ENCODE measurements around the gene SLPI. TPM values are rescaled to one million over a fixed set of nuclear protein-coding genes. Genes with fewer than 3 reads are reported as not detected.

The SLPI gene
- total and polyA plus RNA-seq, 8 donors: 9.7 to 420 (median 138) TPM

- Histone ChIP-seq H3K9me3 (no peaks in the 10 kb centered on the region), H3K4me1 (peaks cover 0 to 3% (median 0%) of the 10 kb centered on the region in 4 donors), H3K27ac (no peak overlapping the region), H3K27me3 (peaks cover 0 to 6% (median 0%) of the 10 kb centered on the region in 3 donors), H3K4me3 (no peak overlapping the region), H3K36me3 (no peaks in the 10 kb centered on the region)
- intact Hi-C loops (cut with DNase I; ENCODE audit: low total_unique reads): no loop called here
- whole genome bisulfite sequencing, 5 donors: 64 to 76% (median 71%) methylated on average over 4 of the region's 4 CpGs
- TF ChIP-seq POLR2A (IDR thresholded peaks at IDR 0.05) (no peak), CTCF (IDR thresholded peaks at IDR 0.05) (no peak), POLR2AphosphoS5 (IDR thresholded peaks at IDR 0.05) (no peak), EP300 (IDR thresholded peaks at IDR 0.05) (no peak)
- no peak for DNase-seq
These were observed 36.2 kb downstream of the SLPI start for GRCh38 chr20:45218124-45218523.

GRCh38 chr20:45212836-45213235 lies 41.5 kb downstream of the SLPI start:
- H3K27me3 ChIP-seq: no peaks in the 10 kb centered on the region
- DNase-seq: no peak
- 78 to 94% (median 81%) methylated on average over 3 of the region's 3 CpGs for WGBS, 5 donors
- H3K36me3 ChIP-seq: no peaks in the 10 kb centered on the region
- intact Hi-C loops (cut with DNase I; ENCODE audit: low total_unique reads): no loop called here
- H3K4me3 ChIP-seq: no peak overlapping the region
- H3K27ac ChIP-seq: no peak overlapping the region
- TF ChIP-seq POLR2A (IDR thresholded peaks at IDR 0.05) (no peak), POLR2AphosphoS5 (IDR thresholded peaks at IDR 0.05) (no peak), CTCF (IDR thresholded peaks at IDR 0.05) (no peak), EP300 (IDR thresholded peaks at IDR 0.05) (no peak)
- no peaks in the 10 kb centered on the region for H3K4me1 ChIP-seq
- H3K9me3 ChIP-seq: no peaks in the 10 kb centered on the region

GRCh38 chr20:45211569-45212474 lies 42.5 kb downstream of the SLPI start:
- Histone ChIP-seq H3K4me3 (no peak overlapping the region), H3K27ac (no peak overlapping the region), H3K27me3 (peaks cover 0 to 9% (median 0%) of the 10 kb centered on the region in 3 donors), H3K4me1 (no peaks in the 10 kb centered on the region), H3K9me3 (no peaks in the 10 kb centered on the region), H3K36me3 (no peaks in the 10 kb centered on the region)
- no peak for TF ChIP-seq EP300 (IDR thresholded peaks at IDR 0.05)
- no peak for TF ChIP-seq POLR2A (IDR thresholded peaks at IDR 0.05)
- TF ChIP-seq POLR2AphosphoS5 (IDR thresholded peaks at IDR 0.05): no peak
- TF ChIP-seq CTCF (IDR thresholded peaks at IDR 0.05): no peak
- no peak for DNase-seq
- intact Hi-C loops (cut with DNase I; ENCODE audit: low total_unique reads): no loop called here

GRCh38 chr20:45209924-45210323 lies 44.4 kb downstream of the SLPI start:
- intact Hi-C loops (cut with DNase I; ENCODE audit: low total_unique reads): no loop called here
- no peaks in the 10 kb centered on the region for H3K36me3 ChIP-seq
- H3K27me3 ChIP-seq: peaks cover 0 to 20% (median 0%) of the 10 kb centered on the region in 3 donors
- H3K4me1 ChIP-seq: no peaks in the 10 kb centered on the region
- no peak overlapping the region for H3K4me3 ChIP-seq
- H3K9me3 ChIP-seq: no peaks in the 10 kb centered on the region
- no peak for DNase-seq
- no peak overlapping the region for H3K27ac ChIP-seq
- TF ChIP-seq EP300 (IDR thresholded peaks at IDR 0.05) (no peak), POLR2AphosphoS5 (IDR thresholded peaks at IDR 0.05) (no peak), POLR2A (IDR thresholded peaks at IDR 0.05) (no peak), CTCF (IDR thresholded peaks at IDR 0.05) (no peak)
- 76 to 100% (median 95%) methylated on average over 1 of the region's 1 CpG for WGBS, 5 donors
